Hematopoietic multipotent progenitor cell treated with erythropoietin and hydrocortisone succinate and interleukin-3 and kit ligand, for 15 days (in vitro differentiated cells): ENCODE results near the gene ZHX3.

Experiments
- DNase-seq: peaks from one replicate; pipeline ENCODE4 v3.0.0-alpha.2; 2015; ENCODE audit warnings: low spot score

The ZHX3 gene

DNA sequence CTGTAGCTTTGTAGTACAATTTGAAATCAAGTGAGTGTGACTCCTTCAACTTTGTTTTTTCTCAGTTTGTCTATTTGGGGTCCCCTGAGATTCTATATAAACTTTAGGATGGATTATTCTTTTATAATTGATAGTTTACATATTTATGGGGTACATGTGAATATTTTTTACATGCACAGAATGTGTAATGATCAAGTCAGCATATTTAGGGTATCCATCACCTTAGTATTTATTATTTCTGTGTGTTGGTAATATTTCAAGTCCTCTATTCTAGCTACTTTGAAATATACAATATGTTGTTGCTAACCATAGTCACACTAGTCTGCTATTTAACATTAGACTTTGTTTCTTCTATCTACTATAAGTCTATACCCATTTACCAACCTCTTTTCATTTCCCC is 129.9 kb downstream of the ZHX3 start:
- DNase-seq, result no peak

- DNase-seq, result no peak
Observed at GRCh38 chr20:41185013-41185757, 132.3 kb downstream of the ZHX3 start.

DNA sequence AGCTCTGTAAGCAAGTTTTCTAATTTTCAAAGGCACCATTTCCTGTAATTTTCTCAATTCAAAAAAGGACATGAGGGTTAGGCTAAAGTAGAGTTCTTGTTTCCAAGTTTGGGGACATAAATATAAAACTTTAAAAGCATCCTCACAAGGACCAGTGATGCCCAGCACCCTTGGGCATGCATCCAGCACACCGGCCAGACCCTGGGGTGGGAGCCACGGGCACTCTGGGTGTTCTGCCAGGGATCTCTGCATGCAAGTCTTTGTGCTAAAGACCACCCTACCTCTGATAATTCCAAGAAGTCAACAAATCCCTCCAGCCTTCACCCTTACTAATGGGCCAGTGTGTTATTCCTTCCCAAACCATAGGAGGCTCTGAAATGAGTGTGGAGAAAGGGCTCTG is 133.7 kb downstream of the ZHX3 start:
- DNase-seq, result no peak

- no peak for DNase-seq
Observed at GRCh38 chr20:41183391-41183790, 134.1 kb downstream of the ZHX3 start.

DNA sequence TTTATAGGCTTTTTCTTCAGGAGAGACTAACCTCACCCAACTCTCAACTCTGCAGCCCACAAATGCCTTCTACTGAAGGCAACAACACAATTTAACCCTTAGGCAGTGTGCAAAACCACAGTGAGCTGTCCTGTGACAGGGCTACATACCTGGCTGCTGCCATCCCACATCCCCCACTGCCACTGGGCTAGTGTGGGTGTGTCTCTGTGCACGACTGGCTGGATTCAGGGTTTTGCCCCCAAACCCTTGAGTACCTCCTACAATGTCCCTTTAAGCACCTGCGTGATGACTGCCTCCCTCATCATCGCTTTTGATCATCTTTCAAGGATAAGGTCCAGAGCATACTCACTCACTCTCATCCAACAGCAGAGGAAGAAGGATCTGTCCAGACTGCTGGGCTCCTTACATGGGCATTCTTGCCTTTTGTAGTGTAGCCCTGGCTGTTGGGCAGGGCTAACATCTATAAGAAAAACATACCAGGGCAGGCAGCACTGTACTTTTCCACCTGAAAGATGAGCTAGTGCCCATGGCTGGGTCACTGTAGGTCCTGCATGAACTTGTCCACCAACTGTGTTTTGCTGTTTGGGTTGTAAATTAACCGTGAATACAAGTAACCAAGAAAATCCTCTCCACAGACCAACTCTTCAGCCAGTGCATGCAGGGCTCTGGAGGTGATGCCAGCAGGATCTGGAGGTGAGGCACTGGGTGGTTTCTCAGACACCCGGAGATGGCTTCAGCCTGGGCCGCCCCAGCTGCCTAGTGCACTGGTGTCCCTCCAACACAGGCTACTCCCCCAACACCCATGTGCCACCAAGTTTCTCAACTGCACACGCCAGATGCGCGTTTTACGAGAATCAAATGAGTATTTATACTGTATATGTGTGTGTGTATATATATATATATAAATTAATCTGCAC is 135.0 kb downstream of the ZHX3 start:
- DNase-seq, result no peak

GRCh38 chr20:41181567-41181966 is 136.0 kb downstream of the ZHX3 start:
- DNase-seq, result no peak

- DNase-seq, result no peak
Observed at GRCh38 chr20:41180599-41181333, 136.8 kb downstream of the ZHX3 start.

DNA sequence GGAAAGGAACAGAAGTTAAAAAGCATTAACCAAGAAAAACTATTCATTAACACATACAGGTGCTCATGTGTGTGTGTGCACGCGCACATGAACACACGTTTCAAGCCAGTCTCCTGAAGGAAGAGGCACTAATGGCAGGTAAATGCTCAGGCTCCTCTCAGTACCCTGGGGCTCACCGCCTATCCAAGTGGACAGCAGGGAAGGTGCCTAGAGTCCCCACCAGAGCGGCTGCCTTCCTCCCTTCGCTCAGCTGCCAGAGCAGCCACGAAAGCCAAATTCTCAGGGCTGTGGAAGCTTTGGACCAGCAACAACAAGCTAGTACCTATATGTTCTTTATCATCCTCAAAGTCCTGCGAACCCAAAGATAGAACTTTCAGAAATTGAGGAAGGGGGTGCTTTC is 137.6 kb downstream of the ZHX3 start:
- no peak for DNase-seq

DNA sequence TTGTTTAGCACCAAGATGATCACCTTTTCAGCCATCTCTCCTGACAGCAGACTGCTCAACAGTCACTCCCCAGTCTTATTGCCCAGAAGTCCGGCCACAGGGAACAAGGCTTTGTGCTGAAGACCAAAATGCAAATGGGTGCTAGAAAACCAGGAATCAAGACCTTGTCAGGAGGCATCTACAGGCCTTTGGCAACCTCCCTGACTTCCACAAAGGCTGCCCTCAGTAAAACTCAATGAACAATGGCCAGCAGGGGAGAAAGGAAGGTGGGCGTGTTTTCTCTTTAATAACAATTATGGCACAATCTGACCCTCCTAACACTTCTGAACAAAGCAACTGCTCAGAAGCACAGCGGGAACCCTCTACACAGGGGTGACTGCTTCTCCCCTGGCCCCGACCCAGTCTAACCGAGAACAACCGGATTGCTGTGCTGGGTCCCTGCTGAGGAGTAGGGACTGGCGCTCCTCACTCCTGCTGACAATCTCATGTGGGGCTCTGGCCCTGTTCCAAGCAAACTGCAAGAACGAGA is 138.6 kb downstream of the ZHX3 start:
- no peak for DNase-seq

GRCh38 chr20:41178495-41178894 is 139.0 kb downstream of the ZHX3 start:
- no peak for DNase-seq

GRCh38 chr20:41177636-41178035 is 139.9 kb downstream of the ZHX3 start:
- no peak for DNase-seq

DNA sequence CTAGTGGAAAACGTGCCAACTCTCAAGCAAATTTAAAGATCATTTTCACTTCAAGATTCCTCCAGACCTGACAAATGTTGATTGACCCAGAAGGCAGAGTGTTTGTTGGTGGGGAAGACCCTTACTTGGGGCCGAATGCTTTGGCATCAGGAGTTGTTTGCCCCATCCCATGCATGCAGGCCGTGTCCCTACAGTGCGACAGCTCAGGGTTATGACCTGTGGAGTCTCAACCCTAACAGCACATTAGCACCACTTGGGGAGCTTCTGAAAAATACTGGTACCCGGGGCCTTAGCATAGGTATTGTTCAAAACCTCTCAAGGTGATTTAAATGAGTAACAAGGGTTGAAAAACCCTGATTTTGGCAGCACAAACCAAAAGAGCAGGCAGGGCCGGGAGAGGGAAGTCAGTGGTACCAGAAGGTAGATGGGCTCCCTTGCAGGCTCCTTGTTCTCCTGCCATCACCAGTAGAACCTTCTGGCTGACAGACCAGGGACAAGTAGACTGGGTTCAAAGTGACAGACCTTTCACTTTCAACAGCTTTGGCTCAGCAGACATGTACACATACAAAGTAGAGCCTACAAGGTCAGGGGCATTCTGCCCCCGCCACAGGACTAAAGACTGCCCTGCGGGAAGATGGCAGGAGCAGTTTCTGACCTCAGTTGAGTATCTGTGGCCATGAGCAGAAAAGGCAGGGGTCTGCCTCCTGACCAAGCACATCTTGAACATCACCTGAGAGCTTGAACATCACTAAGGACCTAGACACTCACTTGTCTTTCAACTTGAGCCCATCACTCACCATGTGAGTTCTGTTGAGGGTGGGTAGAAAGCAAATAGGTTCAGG is 140.6 kb downstream of the ZHX3 start:
- DNase-seq, result no peak

GRCh38 chr20:41175727-41176330 is 141.7 kb downstream of the ZHX3 start:
- DNase-seq, result no peak

DNA sequence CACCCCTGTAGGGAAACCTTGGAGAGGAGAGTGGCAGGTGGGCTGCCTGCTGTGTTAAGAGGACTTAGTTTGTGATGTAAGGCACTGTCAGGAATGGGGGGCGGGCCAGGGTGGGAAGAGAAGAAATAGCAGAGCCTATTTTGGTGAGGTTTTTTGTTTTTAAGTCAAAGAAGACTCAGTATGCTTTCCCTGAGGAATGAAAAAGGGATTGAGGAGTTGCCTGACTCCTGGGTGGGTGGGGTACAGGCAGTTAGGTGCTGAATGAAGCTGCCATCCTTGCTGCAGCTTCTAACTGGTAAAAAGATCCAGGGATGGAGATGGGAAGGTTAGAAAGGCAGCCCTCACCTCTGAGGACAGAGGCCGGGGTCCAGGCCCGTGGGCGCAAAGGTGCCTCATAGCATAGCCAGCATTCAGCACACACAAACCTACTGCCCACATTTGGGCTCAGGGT is 142.3 kb downstream of the ZHX3 start:
- no peak for DNase-seq

- no peak for DNase-seq
Observed at GRCh38 chr20:41174782-41175181, 142.7 kb downstream of the ZHX3 start.

DNA sequence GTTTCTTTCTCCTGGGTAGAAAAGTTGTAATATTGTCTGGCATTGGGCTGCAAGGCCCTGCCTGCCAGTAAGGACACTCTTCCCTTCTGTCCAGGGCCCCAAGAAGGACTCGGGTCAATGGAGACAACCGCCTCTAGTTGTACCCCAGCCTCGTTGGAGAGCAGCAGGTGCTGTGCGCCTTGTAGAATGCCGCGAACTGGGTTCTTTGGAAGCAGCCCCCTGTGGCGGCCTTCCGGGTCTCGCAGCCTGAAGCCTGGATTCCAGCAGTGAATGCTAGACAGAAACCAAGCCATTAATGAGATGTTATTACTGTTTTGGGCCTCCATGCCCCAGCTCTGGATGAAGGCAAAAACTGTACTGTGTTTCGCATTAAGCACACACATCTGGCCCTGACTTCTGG is 143.2 kb downstream of the ZHX3 start:
- no peak for DNase-seq

GRCh38 chr20:41173791-41174341 is 143.7 kb downstream of the ZHX3 start:
- no peak for DNase-seq

DNA sequence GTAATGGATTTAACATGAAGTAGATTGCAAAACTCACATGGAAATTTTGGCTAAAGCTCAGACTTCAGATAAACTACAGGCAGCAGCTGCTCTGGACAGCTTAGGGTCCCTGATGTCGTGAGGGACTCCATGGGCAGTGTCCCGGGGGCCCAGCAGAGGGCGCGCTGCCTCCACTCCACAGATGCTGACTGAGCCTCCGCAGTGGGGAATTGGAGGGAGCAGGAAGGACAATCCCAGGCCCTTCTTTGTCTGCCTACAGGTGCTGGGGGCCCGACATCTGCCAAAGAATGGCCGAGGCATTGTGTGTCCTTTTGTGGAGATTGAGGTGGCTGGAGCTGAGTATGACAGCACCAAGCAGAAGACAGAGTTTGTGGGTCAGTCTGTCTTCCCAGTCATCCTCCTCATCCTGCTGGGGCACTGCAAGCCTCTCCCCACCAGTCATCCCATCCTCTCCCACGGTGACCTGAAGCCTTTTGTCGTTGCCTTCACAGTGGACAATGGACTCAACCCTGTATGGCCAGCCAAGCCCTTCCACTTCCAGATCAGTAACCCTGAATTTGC is 144.3 kb downstream of the ZHX3 start:
- peak; percentile 69 for DNase-seq

- DNase-seq, result no peak
Observed at GRCh38 chr20:41172296-41173140, 145.0 kb downstream of the ZHX3 start.
